MCF 10A (cell line): Measurements from ENCODE around the gene IGSF9B. TPM values are rescaled to one million over a fixed set of nuclear protein-coding genes. Genes with fewer than 3 reads are reported as not detected.

ENCODE experiments used
- BruUV-seq: library from RNA; stranded (reverse); fragments of 400-500 nt; replicated peaks from 2 replicates; lab custom pipeline; 2021; lab: Mats Ljungman, UMichigan
- CTCF ChIA-PET: fragments of 300-600 bp; sonication (Branson Sonifier 250); formaldehyde crosslinking; extraction: SDS; loops from one replicate; lab custom pipeline; 2021; ENCODE audit warnings: antibody characterized with exemption, inconsistent platforms; lab: Yijun Ruan, JAX
- POLR2A ChIA-PET: fragments of 300-600, 350-650 bp; sonication (Branson Sonifier 250); formaldehyde crosslinking; extraction: SDS; loops from one replicate; lab custom pipeline; 2020; ENCODE audit warnings: antibody characterized with exemption, inconsistent platforms; lab: Yijun Ruan, JAX
- DNase-seq: peaks from one replicate; pipeline ENCODE4 v3.0.0-alpha.2; 2018; ENCODE audit not compliant: unreplicated experiment
- H3K27ac Mint-ChIP-seq: one replicate; pipeline ENCODE4 v1.8.0; 2022; ENCODE audit warnings: mild to moderate bottlenecking, low read depth, mixed read lengths; ENCODE audit not compliant: unreplicated experiment
- H3K27me3 Mint-ChIP-seq: one replicate; pipeline ENCODE4 v1.8.0; 2022; ENCODE audit warnings: mixed read lengths; ENCODE audit not compliant: insufficient read depth, unreplicated experiment
- H3K36me3 Mint-ChIP-seq: one replicate; pipeline ENCODE4 v1.8.0; 2022; ENCODE audit warnings: mild to moderate bottlenecking, moderate library complexity, mixed read lengths; ENCODE audit not compliant: insufficient read depth, unreplicated experiment
- H3K4me1 Mint-ChIP-seq: one replicate; pipeline ENCODE4 v1.8.0; 2022; ENCODE audit warnings: mixed read lengths; ENCODE audit not compliant: insufficient read depth, unreplicated experiment
- H3K4me3 Mint-ChIP-seq: one replicate; pipeline ENCODE4 v1.8.0; 2022; ENCODE audit warnings: mild to moderate bottlenecking, moderate library complexity, mixed read lengths; ENCODE audit not compliant: unreplicated experiment
- H3K9me3 Mint-ChIP-seq: one replicate; pipeline ENCODE4 v1.8.0; 2022; ENCODE audit warnings: mixed read lengths; ENCODE audit not compliant: unreplicated experiment
- CTCF ChIP-seq: fragments of 200-600 bp; IDR thresholded peaks from one replicate; pipeline ENCODE4 v1.8.0; 2022; ENCODE audit warnings: antibody characterized with exemption, mild to moderate bottlenecking; ENCODE audit not compliant: unreplicated experiment
- intact Hi-C: fragments of 100-400 bp; cut with micrococcal nuclease; formaldehyde crosslinking; loops from 2 replicates; pipeline ENCODE4 v1.14.1; 2022
- total RNA-seq: library from RNA; stranded (reverse); gene quantifications from 2 replicates; pipeline ENCODE4 v1.2.3, GENCODE V29; 2022

Gene IGSF9B
- total RNA-seq, 1 experiment from 2014 or later = 13.9 TPM

- peaks cover 5% of the 10 kb centered on the region for H3K36me3 Mint-ChIP-seq
- CTCF ChIA-PET = no interaction called here
- DNase-seq = no peak
- H3K9me3 Mint-ChIP-seq = no peaks in the 10 kb centered on the region
- TF ChIP-seq CTCF = no peak
- intact Hi-C loops = no loop called here
- no peaks in the 10 kb centered on the region for H3K4me1 Mint-ChIP-seq
- H3K27me3 Mint-ChIP-seq = peaks cover 39% of the 10 kb centered on the region
- no peak overlapping the region for H3K4me3 Mint-ChIP-seq
- no peak overlapping the region for H3K27ac Mint-ChIP-seq
- no TSS peak for BruUV-seq
- POLR2A ChIA-PET = no interaction called here
These were observed 96.6 kb downstream of the IGSF9B start for GRCh38 chr11:133860151-133860550.

Other genes with a start within 250 kb of the IGSF9B start
- gene SPATA19, start 111.5 kb downstream of the IGSF9B start, total RNA-seq = not detected in 2 replicates
- 1.6 TPM in 2 replicates for gene JAM3, start 112.1 kb upstream of the IGSF9B start, total RNA-seq